Osteocyte (in vitro differentiated cells): ENCODE measurements around the gene SLC5A6. TPM values are rescaled to one million over a fixed set of nuclear protein-coding genes. Genes with fewer than 3 reads are reported as not detected.

Experiments used
- DNase-seq: peaks from one replicate; pipeline ENCODE4 v3.0.0; 2021; ENCODE audit warnings: mixed read lengths; ENCODE audit not compliant: unreplicated experiment; ENCODE audit errors: extremely low spot score
- H3K27ac Mint-ChIP-seq: one replicate; pipeline ENCODE4 v1.8.0; 2021; ENCODE audit warnings: mild to moderate bottlenecking, mixed read lengths; ENCODE audit not compliant: unreplicated experiment
- H3K27me3 Mint-ChIP-seq: one replicate; pipeline ENCODE4 v1.8.0; 2021; ENCODE audit warnings: mixed read lengths; ENCODE audit not compliant: unreplicated experiment
- H3K36me3 Mint-ChIP-seq: one replicate; pipeline ENCODE4 v1.8.0; 2021; ENCODE audit warnings: mixed read lengths; ENCODE audit not compliant: unreplicated experiment
- H3K4me1 Mint-ChIP-seq: one replicate; pipeline ENCODE4 v1.8.0; 2021; ENCODE audit warnings: mixed read lengths; ENCODE audit not compliant: unreplicated experiment
- H3K4me3 Mint-ChIP-seq: one replicate; pipeline ENCODE4 v1.8.0; 2021; ENCODE audit warnings: mild to moderate bottlenecking, moderate library complexity, mixed read lengths; ENCODE audit not compliant: unreplicated experiment
- H3K9me3 Mint-ChIP-seq: one replicate; pipeline ENCODE4 v1.8.0; 2021; ENCODE audit warnings: mixed read lengths; ENCODE audit not compliant: unreplicated experiment
- total RNA-seq: library from RNA; stranded (reverse); gene quantifications from 2 replicates; pipeline ENCODE4 v1.2.1, GENCODE V29; 2021
- TF ChIP-seq, protein P1 (sequence below): fragments of 200-600 bp; sonication (generic); IDR thresholded peaks from 2 replicates; pipeline ENCODE4 v1.5.0; 2021; ENCODE audit warnings: antibody characterized with exemption, mild to moderate bottlenecking, moderate library complexity

Gene SLC5A6
- total RNA-seq, 1 donor from 2014 or later = 33.3 TPM

DNA sequence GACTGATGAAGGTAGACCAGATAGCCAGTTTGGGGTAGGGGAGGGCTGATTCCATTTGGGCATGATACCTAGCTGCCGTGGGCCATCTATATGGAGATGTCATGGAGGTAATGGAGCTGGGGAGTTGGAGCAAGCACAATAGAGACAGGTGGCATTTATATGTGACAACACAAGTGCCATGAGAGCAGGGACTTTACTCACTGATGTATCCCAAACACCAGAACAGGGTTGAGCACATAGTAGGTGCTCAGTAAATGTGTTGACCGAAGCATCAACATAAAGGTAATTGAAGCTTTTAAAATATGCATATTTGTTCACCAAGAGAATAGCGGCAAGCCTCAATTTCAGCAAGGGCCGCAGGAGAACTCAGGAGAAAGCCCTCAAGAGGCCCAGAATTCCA, 35.8 kb upstream of the SLC5A6 start:
- Mint-ChIP-seq H3K27ac (no peak overlapping the region), H3K9me3 (no peaks in the 10 kb centered on the region), H3K27me3 (peaks cover 14% of the 10 kb centered on the region), H3K4me3 (no peak overlapping the region), H3K4me1 (peaks cover 7% of the 10 kb centered on the region), H3K36me3 (peaks cover 15% of the 10 kb centered on the region)
- TF ChIP-seq, protein P1, sequence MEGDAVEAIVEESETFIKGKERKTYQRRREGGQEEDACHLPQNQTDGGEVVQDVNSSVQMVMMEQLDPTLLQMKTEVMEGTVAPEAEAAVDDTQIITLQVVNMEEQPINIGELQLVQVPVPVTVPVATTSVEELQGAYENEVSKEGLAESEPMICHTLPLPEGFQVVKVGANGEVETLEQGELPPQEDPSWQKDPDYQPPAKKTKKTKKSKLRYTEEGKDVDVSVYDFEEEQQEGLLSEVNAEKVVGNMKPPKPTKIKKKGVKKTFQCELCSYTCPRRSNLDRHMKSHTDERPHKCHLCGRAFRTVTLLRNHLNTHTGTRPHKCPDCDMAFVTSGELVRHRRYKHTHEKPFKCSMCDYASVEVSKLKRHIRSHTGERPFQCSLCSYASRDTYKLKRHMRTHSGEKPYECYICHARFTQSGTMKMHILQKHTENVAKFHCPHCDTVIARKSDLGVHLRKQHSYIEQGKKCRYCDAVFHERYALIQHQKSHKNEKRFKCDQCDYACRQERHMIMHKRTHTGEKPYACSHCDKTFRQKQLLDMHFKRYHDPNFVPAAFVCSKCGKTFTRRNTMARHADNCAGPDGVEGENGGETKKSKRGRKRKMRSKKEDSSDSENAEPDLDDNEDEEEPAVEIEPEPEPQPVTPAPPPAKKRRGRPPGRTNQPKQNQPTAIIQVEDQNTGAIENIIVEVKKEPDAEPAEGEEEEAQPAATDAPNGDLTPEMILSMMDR = no peak
- no peak for DNase-seq

DNA sequence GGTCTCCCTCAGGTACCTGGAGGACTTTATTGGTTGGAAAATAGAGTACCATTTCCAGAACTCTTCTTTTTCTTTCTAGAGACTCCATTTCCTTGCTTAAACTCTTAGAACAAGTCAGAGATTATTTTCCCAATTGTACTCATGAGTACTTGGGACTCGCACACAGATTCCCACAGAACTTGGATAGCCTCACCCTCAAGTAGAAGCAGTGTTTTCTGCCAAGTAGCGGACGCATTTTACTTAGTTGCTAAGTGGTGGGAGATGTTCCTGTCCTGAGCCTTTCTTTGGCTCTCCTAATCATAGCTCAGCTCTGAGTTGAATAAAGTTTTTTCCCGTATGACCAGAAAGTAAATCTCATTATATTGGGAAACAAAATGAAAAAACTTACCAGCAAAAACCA, 33.6 kb upstream of the SLC5A6 start:
- no peaks in the 10 kb centered on the region for H3K9me3 Mint-ChIP-seq
- TF ChIP-seq, protein P1 = no peak
- no peak overlapping the region for H3K4me3 Mint-ChIP-seq
- H3K27ac Mint-ChIP-seq = no peak overlapping the region
- peaks cover 3% of the 10 kb centered on the region for H3K27me3 Mint-ChIP-seq
- H3K4me1 Mint-ChIP-seq = peaks cover 7% of the 10 kb centered on the region
- no peak for DNase-seq
- H3K36me3 Mint-ChIP-seq = peaks cover 33% of the 10 kb centered on the region

DNA sequence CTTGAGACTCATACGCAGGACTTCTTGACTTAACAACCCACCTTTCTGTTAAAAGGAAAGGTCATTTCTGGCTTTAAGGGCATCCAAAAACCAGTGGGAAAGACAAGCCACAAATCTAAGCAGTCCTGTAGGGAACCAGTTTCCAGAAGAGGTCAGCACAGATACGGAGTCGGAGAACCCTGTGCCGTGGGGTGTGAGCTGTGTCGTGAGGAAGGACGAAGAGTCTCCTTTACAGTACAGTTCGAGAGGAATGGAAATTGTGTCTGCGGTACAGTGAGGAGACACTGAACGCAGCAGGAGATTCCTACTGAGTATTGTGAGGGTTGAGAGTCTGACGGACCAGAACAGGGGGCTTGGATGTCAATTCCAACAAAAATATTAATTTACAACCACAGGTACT, 33.0 kb upstream of the SLC5A6 start:
- no peak for DNase-seq
- Mint-ChIP-seq H3K9me3 (no peaks in the 10 kb centered on the region), H3K4me3 (no peak overlapping the region), H3K4me1 (peaks cover 6% of the 10 kb centered on the region), H3K36me3 (peaks cover 38% of the 10 kb centered on the region), H3K27me3 (no peaks in the 10 kb centered on the region), H3K27ac (no peak overlapping the region)
- TF ChIP-seq, protein P1 = no peak

DNA sequence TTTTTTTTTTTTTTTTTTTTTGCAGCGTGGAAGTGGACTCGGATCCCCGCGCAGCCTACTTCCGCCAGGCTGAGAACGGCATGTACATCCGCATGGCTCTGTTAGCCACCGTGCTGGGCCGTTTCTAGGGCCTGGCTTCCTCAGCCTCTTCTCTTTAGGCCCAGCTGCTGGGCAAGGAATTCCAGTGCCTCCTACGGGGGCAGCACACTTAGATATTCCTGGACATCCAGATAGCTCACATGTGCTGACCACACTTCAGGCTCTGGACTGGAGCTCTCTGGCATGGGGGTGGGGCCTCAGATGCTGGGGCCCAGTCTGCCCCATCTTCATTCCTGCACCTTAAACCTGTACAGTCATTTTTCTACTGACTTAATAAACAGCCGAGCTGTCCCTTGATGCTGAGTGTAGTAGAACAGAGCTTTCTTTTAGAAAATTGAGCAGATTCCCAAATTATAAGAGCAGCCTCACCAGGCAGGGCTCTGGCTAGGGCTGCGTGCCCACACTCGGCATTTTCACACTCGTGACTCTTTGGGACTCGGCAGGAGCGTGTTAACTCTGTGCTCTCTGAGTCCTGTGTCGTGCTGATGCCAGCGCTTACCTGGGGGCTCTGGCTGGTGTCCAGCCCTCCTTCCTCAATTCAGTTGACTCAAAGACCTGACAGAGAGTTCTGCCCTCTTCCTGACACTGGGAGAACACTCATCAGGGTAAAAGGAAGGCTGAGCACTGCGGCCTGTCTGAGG, 31.5 kb upstream of the SLC5A6 start:
- no peak for DNase-seq
- Mint-ChIP-seq H3K36me3 (peaks cover 46% of the 10 kb centered on the region), H3K27ac (no peak overlapping the region), H3K4me1 (no peaks in the 10 kb centered on the region), H3K4me3 (no peak overlapping the region), H3K27me3 (no peaks in the 10 kb centered on the region), H3K9me3 (no peaks in the 10 kb centered on the region)
- TF ChIP-seq, protein P1 = no peak

DNA sequence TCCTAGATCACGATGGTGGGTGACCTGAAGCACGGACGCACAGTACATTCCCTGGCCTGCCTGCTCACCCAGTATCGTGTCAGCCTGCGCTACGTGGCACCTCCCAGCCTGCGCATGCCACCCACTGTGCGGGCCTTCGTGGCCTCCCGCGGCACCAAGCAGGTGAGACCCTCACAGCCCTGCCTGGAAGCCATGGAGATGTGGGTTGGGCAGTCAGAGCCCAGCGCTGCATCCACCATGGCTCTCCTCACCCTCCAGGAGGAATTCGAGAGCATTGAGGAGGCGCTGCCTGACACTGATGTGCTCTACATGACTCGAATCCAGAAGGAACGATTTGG, 30.5 kb upstream of the SLC5A6 start:
- no peak for DNase-seq
- no peak overlapping the region for H3K4me3 Mint-ChIP-seq
- H3K9me3 Mint-ChIP-seq = no peaks in the 10 kb centered on the region
- no peak overlapping the region for H3K27ac Mint-ChIP-seq
- H3K4me1 Mint-ChIP-seq = no peaks in the 10 kb centered on the region
- H3K27me3 Mint-ChIP-seq = no peaks in the 10 kb centered on the region
- peaks cover 52% of the 10 kb centered on the region for H3K36me3 Mint-ChIP-seq
- TF ChIP-seq, protein P1 = no peak
